ENCODE measurements around the gene HCAR1. TPM values are rescaled to one million over a fixed set of nuclear protein-coding genes. Genes with fewer than 3 reads are reported as not detected.

The HCAR1 gene
- total RNA-seq, 4 donors from 2014 or later: 0.92 to 4.0 (median 2.0) TPM

DNA sequence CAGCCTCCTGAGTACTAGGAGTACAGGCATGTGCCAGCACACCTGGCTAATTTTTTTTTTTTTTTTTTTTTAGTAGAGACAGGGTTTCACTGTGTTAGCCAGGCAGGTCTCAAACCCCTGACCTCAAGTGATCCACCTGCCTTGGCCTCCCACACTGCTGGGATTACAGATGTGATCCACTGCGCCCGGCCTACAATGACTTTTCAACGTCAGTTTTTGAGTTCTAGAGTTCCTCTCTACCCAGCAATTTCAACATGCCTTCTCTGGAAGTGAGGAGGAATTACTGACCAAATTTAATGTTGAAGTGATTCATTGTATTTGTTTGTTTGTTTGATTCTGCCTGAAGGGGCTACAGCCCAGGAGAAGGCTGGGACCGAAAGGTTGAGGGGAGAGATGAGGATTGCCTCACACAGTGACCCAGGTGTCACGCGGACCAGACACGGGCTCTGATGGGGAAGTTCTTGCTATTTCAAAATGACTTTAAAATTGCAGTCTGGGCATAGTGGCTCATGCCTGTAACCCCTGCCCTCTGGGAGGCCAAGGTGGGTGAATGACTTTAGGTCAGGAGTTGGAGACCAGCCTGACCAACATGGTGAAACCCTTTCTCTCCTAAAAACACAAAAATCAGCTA is 13.4 kb upstream of the HCAR1 start:
- DNase-seq: no peak
- H3K27ac ChIP-seq: no peak overlapping the region
- WGBS, 2 donors: 95 to 96% methylated on average over 7 of the region's 7 CpGs

DNA sequence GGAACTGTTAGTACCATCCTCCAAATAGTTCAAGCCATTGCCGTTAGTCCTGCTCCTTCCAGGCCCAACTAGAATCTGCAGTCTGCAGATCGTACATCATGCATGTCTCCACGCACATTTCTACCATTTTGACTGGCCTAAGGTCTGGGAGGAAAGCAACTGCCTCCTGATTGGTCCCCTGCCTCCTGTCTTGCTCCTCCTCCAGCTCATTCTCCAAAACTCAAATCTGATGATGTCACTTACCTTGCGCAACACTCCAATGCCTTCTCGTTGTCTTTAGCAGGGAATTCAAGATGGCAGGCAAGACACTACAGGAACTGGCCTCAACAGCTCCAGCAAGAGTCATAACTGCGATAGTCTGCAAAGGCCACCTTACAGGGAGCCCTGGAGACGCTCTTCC is 9.7 kb upstream of the HCAR1 start:
- H3K36me3 ChIP-seq: no peaks in the 10 kb centered on the region
- no peak overlapping the region for H3K4me3 ChIP-seq (replicated peaks in 1 of 3)
- TF ChIP-seq, protein P1, sequence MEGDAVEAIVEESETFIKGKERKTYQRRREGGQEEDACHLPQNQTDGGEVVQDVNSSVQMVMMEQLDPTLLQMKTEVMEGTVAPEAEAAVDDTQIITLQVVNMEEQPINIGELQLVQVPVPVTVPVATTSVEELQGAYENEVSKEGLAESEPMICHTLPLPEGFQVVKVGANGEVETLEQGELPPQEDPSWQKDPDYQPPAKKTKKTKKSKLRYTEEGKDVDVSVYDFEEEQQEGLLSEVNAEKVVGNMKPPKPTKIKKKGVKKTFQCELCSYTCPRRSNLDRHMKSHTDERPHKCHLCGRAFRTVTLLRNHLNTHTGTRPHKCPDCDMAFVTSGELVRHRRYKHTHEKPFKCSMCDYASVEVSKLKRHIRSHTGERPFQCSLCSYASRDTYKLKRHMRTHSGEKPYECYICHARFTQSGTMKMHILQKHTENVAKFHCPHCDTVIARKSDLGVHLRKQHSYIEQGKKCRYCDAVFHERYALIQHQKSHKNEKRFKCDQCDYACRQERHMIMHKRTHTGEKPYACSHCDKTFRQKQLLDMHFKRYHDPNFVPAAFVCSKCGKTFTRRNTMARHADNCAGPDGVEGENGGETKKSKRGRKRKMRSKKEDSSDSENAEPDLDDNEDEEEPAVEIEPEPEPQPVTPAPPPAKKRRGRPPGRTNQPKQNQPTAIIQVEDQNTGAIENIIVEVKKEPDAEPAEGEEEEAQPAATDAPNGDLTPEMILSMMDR (IDR thresholded peaks at IDR 0.05): no peak
- no peak for TF ChIP-seq POLR2A (IDR thresholded peaks at IDR 0.05)
- no peaks in the 10 kb centered on the region for H3K4me1 ChIP-seq
- no peak overlapping the region for H3K27ac ChIP-seq
- H3K9me3 ChIP-seq: no peaks in the 10 kb centered on the region
- DNase-seq: no peak
- H3K27me3 ChIP-seq: no peaks in the 10 kb centered on the region
- intact Hi-C loops (cut with DNase I): no loop called here
- 96 to 97% methylated on average over 7 of the region's 7 CpGs for WGBS, 2 donors

More for the DNA sequence above, 13.4 kb upstream of the HCAR1 start:
- Histone ChIP-seq H3K36me3 (no peaks in the 10 kb centered on the region), H3K27me3 (no peaks in the 10 kb centered on the region), H3K9me3 (no peaks in the 10 kb centered on the region), H3K4me1 (no peaks in the 10 kb centered on the region), H3K4me3 (replicated peaks in 1 of 3) (no peak overlapping the region)
- TF ChIP-seq POLR2A (IDR thresholded peaks at IDR 0.05): no peak
- TF ChIP-seq, protein P1 (IDR thresholded peaks at IDR 0.05): no peak
- intact Hi-C loops (cut with DNase I): no loop called here

DNA sequence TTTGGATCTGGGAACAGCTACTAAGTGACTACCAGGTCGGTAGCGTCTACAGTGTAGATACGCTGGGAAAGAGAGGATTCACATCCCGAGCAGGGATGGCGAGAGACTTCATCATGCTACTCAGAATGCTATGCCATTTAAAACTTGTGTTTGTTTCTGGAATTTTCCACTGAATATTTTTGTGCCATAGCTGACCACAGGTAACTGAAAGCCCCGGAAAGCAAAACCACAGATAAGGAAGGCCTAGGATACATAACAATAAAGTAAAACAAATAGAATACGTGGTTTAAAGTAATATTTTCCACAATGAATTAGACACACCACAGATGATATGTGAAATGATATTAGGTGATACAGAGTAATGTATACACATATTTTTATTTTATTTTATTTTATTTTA is 7.9 kb upstream of the HCAR1 start:
- no peak for DNase-seq
- intact Hi-C loops (cut with DNase I): loop anchor here (10.0 kb wide), 1 partner anchor 94 kb away; no protein-coding TSS in a partner anchor
- no peaks in the 10 kb centered on the region for H3K9me3 ChIP-seq
- peaks cover 0 to 5% of the 10 kb centered on the region in 2 donors for H3K4me1 ChIP-seq
- no peak for TF ChIP-seq POLR2A (IDR thresholded peaks at IDR 0.05)
- H3K27me3 ChIP-seq: no peaks in the 10 kb centered on the region
- WGBS, 2 donors: 90 to 92% methylated on average over 7 of the region's 7 CpGs
- no peak overlapping the region for H3K27ac ChIP-seq
- no peaks in the 10 kb centered on the region for H3K36me3 ChIP-seq
- no peak overlapping the region for H3K4me3 ChIP-seq (replicated peaks in 1 of 3)

DNA sequence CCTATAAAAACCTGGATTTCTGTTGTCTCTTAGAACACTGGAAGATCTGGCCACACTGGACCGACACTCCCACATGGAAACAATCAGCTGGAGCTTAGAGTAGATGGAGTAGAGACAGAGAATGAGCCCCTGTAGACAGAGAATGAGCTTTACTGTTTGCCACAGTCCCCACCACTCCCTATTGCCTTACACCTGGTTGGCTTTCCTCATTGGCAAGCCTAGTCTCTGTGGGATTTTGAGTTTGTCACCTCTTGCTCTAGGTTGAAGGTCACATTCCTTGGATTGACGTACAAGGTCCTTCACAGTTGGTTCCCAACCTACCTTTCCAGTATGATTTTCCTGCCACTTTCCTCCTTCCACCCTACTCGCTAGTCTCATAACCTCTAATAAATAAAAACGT is 2.0 kb upstream of the HCAR1 start:
- TF ChIP-seq, protein P1 (IDR thresholded peaks at IDR 0.05): no peak
- TF ChIP-seq POLR2A (IDR thresholded peaks at IDR 0.05): no peak
- Histone ChIP-seq H3K4me1 (peaks cover 6 to 41% of the 10 kb centered on the region in 2 donors), H3K27me3 (no peaks in the 10 kb centered on the region), H3K9me3 (no peaks in the 10 kb centered on the region), H3K27ac (no peak overlapping the region), H3K36me3 (no peaks in the 10 kb centered on the region), H3K4me3 (replicated peaks in 1 of 3) (no peak overlapping the region)
- no peak for DNase-seq
- intact Hi-C loops (cut with DNase I): loop anchor here (10.0 kb wide), 1 partner anchor 88 kb away; no protein-coding TSS in a partner anchor
- 91% methylated on average over 4 of the region's 4 CpGs for WGBS, 2 donors

DNA sequence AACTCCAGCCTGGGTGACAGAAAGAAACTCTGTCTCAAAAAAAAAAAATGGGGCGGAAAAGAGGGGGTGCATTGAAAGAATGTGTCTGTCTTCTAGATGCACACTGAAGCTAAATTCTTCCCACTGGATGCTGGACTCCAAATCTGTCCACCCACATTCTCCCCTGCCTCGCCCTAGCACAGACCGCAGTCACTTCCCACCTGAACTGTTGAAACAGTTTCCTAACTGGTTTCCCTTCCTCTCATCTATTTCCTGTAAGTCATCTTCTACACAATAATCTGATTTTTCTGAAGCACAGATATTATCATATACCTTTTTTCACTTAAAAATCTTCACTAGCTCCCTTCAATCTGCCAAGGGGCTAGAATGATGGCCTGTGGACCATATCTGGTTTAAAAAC is 1.5 kb upstream of the HCAR1 start:
- intact Hi-C loops (cut with DNase I): loop anchor here (10.0 kb wide), 1 partner anchor 87 kb away; no protein-coding TSS in a partner anchor
- Histone ChIP-seq H3K27ac (no peak overlapping the region), H3K4me1 (peaks cover 6 to 45% of the 10 kb centered on the region in 2 donors), H3K27me3 (no peaks in the 10 kb centered on the region), H3K4me3 (replicated peaks in 1 of 3) (no peak overlapping the region), H3K36me3 (no peaks in the 10 kb centered on the region), H3K9me3 (no peaks in the 10 kb centered on the region)
- DNase-seq: no peak
- WGBS, 2 donors: 85 to 90% methylated on average over 3 of the region's 3 CpGs
- TF ChIP-seq, protein P1 (IDR thresholded peaks at IDR 0.05): no peak
- no peak for TF ChIP-seq POLR2A (IDR thresholded peaks at IDR 0.05)

Measured in thyroid gland (tissue), 4 donors.